Mesenchymal stem cell (in vitro differentiated cells and primary cell): ENCODE data around the gene URB1.

ENCODE experiments used
- DNase-seq: peaks from one replicate; pipeline ENCODE4 v3.0.0-alpha.2; 2013
- H2AFZ ChIP-seq: one replicate; pipeline ENCODE4 v1.6.1; 2013; ENCODE audit warnings: low read depth, mild to moderate bottlenecking, control low read depth, inconsistent platforms, low read length, moderate library complexity
- H2AK5ac ChIP-seq: 2 replicates; pipeline ENCODE4 v1.6.1; 2013; ENCODE audit warnings: low read length, moderate library complexity, mild to moderate bottlenecking, inconsistent platforms; ENCODE audit not compliant: severe bottlenecking
- H2BK120ac ChIP-seq: one replicate; pipeline ENCODE4 v1.6.1; 2013; ENCODE audit warnings: low read depth, mild to moderate bottlenecking, inconsistent platforms, low read length, moderate library complexity
- H2BK12ac ChIP-seq, 2 experiments: one replicate each; pipeline ENCODE4 v1.6.1; 2013; ENCODE audit warnings: inconsistent platforms in 2 of 2, low read length in 2 of 2, mild to moderate bottlenecking in 2 of 2, moderate library complexity in 2 of 2, control low read depth in 1 of 2
- H2BK15ac ChIP-seq: one replicate; pipeline ENCODE4 v1.6.1; 2013; ENCODE audit warnings: mild to moderate bottlenecking, low read depth, inconsistent platforms; ENCODE audit not compliant: poor library complexity, severe bottlenecking
- H2BK5ac ChIP-seq: 2 replicates; pipeline ENCODE4 v1.6.1; 2013; ENCODE audit warnings: low read depth, mild to moderate bottlenecking, low read length, control low read depth, inconsistent platforms; ENCODE audit not compliant: poor library complexity, severe bottlenecking
- H3K14ac ChIP-seq, 2 experiments: one replicate each; pipeline ENCODE4 v1.6.1; 2013; ENCODE audit warnings: inconsistent platforms in 2 of 2, low read length in 2 of 2, control low read depth in 1 of 2, mild to moderate bottlenecking in 1 of 2, moderate library complexity in 1 of 2
- H3K18ac ChIP-seq, 2 experiments: one replicate each; pipeline ENCODE4 v1.6.1; 2013; ENCODE audit warnings: inconsistent platforms in 2 of 2, low read length in 2 of 2, control low read depth in 1 of 2, low read depth in 1 of 2, mild to moderate bottlenecking in 1 of 2
- H3K23ac ChIP-seq, 2 experiments: one replicate each; pipeline ENCODE4 v1.6.1; 2013; ENCODE audit warnings: inconsistent platforms in 2 of 2, low read length in 2 of 2, mild to moderate bottlenecking in 2 of 2, moderate library complexity in 2 of 2, control low read depth in 1 of 2
- H3K27ac ChIP-seq: 2 replicates; pipeline ENCODE4 v1.5.1; 2013; ENCODE audit warnings: mild to moderate bottlenecking, moderate library complexity, low read length, control low read depth, inconsistent platforms; ENCODE audit not compliant: poor library complexity, severe bottlenecking
- H3K27me3 ChIP-seq, 2 experiments: 2 replicates each; pipeline versions ENCODE4 v1.6.1 to v1.7.0; 2013; ENCODE audit warnings: low read length in 2 of 2, mild to moderate bottlenecking in 2 of 2, moderate library complexity in 2 of 2, control low read depth in 1 of 2, inconsistent platforms in 1 of 2; ENCODE audit not compliant: control insufficient read depth in 1 of 2, insufficient read depth in 1 of 2
- H3K36me3 ChIP-seq, 2 experiments: 2 replicates each; pipeline versions ENCODE4 v1.6.1 to v1.7.0; 2013; ENCODE audit warnings: low read length in 2 of 2, control low read depth in 1 of 2, inconsistent platforms in 1 of 2, low read depth in 1 of 2, mild to moderate bottlenecking in 1 of 2; ENCODE audit not compliant: insufficient read depth in 2 of 2, control insufficient read depth in 1 of 2
- H3K4ac ChIP-seq, 2 experiments: one replicate each; pipeline ENCODE4 v1.6.1; 2013; ENCODE audit warnings: inconsistent platforms in 2 of 2, low read length in 2 of 2, mild to moderate bottlenecking in 2 of 2, moderate library complexity in 2 of 2, control low read depth in 1 of 2, low read depth in 1 of 2
- H3K4me1 ChIP-seq: 2 replicates; pipeline ENCODE4 v1.6.1; 2013; ENCODE audit warnings: low read depth, low read length, control low read depth; ENCODE audit not compliant: control insufficient read depth, insufficient read depth
- H3K4me2 ChIP-seq: 2 replicates; pipeline ENCODE4 v1.6.1; 2013; ENCODE audit warnings: low read length, mild to moderate bottlenecking, inconsistent platforms; ENCODE audit not compliant: poor library complexity, severe bottlenecking
- H3K4me3 ChIP-seq, 2 experiments: 2 replicates each; pipeline versions ENCODE4 v1.5.1 to v1.7.0; 2013; ENCODE audit warnings: low read length in 2 of 2, mild to moderate bottlenecking in 2 of 2, control low read depth in 1 of 2, low read depth in 1 of 2; ENCODE audit not compliant: insufficient read depth in 1 of 2
- H3K79me1 ChIP-seq: replicated peaks from 2 replicates; pipeline ENCODE4 v1.6.1; 2013; ENCODE audit warnings: mild to moderate bottlenecking, control low read depth, low read length, inconsistent platforms; ENCODE audit not compliant: poor library complexity, severe bottlenecking
- H3K9ac ChIP-seq: 2 replicates; pipeline ENCODE4 v1.7.0; 2013; ENCODE audit warnings: mild to moderate bottlenecking, low read length, moderate library complexity
- H3K9me3 ChIP-seq: 2 replicates; pipeline ENCODE4 v1.7.0; 2013; ENCODE audit warnings: mild to moderate bottlenecking, low read length; ENCODE audit not compliant: control insufficient read depth
- H4K8ac ChIP-seq: one replicate; pipeline ENCODE4 v1.6.1; 2013; ENCODE audit warnings: inconsistent platforms, mild to moderate bottlenecking, low read length, moderate library complexity
- H4K91ac ChIP-seq: one replicate; pipeline ENCODE4 v1.6.1; 2013; ENCODE audit warnings: mild to moderate bottlenecking, low read length, inconsistent platforms
- WGBS: methylation state at CpG from one replicate; pipeline ENCODE4 v1.1.7; 2013; ENCODE audit warnings: mixed read lengths; 5-methylcytosine and 5-hydroxymethylcytosine counted together

Gene URB1

DNA sequence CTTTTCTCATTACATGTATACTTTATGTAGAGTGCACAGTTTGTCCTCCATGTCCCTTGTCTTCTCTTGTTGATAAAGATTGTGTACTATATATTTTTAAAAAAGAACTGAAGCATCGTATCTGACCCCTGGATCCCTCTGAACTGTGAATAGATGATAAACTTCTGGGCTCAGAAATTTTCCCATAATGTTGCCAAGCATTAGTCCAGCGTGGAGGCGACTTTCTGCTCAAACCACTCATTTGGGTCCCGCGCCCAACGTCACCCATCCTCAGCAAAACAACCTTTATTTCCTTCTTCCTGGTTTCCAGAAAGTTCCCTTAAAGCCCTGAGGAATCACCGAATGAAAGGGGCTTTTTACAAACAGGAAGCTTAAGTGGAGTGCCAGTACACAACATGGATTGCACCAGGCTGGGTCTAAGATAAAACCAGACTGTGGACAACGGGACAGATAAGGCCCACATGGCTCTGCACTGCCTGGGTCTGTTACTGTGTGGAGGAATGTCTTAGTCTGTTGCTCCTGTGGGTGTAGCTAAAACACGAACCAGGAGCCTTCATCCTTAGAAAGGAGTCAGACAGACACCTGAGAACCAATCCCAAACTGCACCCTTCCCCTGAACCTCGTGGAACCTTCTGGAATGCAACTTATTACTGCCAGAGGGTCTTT, 35.3 kb upstream of the URB1 start:
- Histone ChIP-seq H3K9ac (no peak overlapping the region), H2BK5ac (no peak overlapping the region), H4K8ac (no peak overlapping the region), H2BK12ac (no peak overlapping the region), H2AK5ac (no peak overlapping the region), H3K14ac (no peak overlapping the region), H2BK15ac (no peak overlapping the region), H3K4me2 (no peak overlapping the region), H3K9me3 (no peaks in the 10 kb centered on the region), H3K23ac (no peak overlapping the region), H3K4me1 (no peaks in the 10 kb centered on the region), H3K18ac (no peak overlapping the region), H3K4me3 (no peak overlapping the region), H3K79me1 (no peaks in the 10 kb centered on the region), H3K4ac (no peak overlapping the region), H4K91ac (no peak overlapping the region), H3K27ac (no peak overlapping the region), H3K27me3 (peaks cover 0 to 9% of the 10 kb centered on the region in 2 experiments), H3K36me3 (no peaks in the 10 kb centered on the region), H2BK120ac (no peak overlapping the region), H2AFZ (no peak overlapping the region)
- 71% methylated on average over 8 of the region's 10 CpGs for WGBS
- no peak for DNase-seq

DNA sequence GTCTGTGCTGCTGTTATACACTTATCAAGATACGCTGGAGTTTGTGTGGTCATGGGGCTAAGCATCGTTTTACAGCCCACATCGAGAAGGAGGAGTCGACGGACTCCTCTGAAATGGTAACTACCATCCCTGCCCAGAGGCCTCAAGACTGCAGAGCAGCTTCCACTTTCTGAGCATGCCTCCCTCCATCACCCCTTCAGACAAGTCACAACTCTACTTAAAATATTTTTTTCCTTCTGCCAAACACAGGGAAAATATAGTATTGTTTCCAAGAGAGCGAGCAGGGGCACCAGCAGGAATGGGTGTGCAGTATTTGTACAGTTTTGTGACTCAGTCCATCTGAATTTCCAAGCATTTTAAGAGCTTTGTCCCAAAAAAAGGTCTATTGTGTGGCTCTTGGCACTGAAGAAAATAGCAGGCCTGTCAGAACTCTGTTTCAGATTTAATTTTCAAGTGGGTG, 33.8 kb upstream of the URB1 start:
- Histone ChIP-seq H3K9ac (peak overlapping the region; percentile 5), H3K23ac (no peak overlapping the region), H2BK12ac (no peak overlapping the region), H4K8ac (no peak overlapping the region), H2AK5ac (no peak overlapping the region), H2BK5ac (no peak overlapping the region), H3K36me3 (no peaks in the 10 kb centered on the region), H3K4me2 (no peak overlapping the region), H2BK15ac (no peak overlapping the region), H3K4me3 (no peak overlapping the region), H3K79me1 (no peaks in the 10 kb centered on the region), H3K14ac (no peak overlapping the region), H3K4ac (no peak overlapping the region), H2BK120ac (no peak overlapping the region), H3K18ac (no peak overlapping the region), H3K4me1 (no peaks in the 10 kb centered on the region), H3K27me3 (peaks cover 0 to 9% of the 10 kb centered on the region in 2 experiments), H3K9me3 (peaks cover 7% of the 10 kb centered on the region), H2AFZ (no peak overlapping the region), H3K27ac (no peak overlapping the region), H4K91ac (no peak overlapping the region)
- 80% methylated on average over 6 of the region's 6 CpGs for WGBS
- no peak for DNase-seq

DNA sequence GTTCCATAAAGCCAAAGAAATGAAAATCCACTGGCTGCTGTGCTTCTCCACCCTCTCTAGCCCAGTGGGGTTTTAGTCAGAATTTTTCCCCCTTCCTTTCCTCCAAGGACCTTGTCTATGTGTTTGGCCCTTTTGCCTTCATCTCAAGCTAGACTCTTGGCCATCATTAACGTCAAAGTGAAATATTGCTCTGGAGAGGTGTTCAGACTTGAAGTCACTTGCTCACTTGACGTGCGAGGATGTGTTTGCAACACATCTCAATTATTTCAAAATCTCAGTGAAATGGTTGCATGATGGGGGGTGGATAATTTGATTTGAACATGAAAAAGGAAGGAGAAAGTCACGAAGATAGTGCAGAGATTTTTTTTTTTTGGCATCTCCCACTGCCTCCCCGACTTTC, 33.3 kb upstream of the URB1 start:
- no peak overlapping the region for H2BK15ac ChIP-seq
- H3K14ac ChIP-seq = no peak overlapping the region
- no peak overlapping the region for H4K8ac ChIP-seq
- no peak overlapping the region for H3K4ac ChIP-seq
- no peak overlapping the region for H2BK5ac ChIP-seq
- H2BK12ac ChIP-seq = no peak overlapping the region
- WGBS = 74% methylated on average over 3 of the region's 5 CpGs
- H3K27ac ChIP-seq = no peak overlapping the region
- H3K4me3 ChIP-seq = no peak overlapping the region
- H3K27me3 ChIP-seq = peaks cover 0 to 9% of the 10 kb centered on the region in 2 experiments
- no peak overlapping the region for H3K9ac ChIP-seq
- peaks cover 11% of the 10 kb centered on the region for H3K9me3 ChIP-seq
- no peak overlapping the region for H2BK120ac ChIP-seq
- no peaks in the 10 kb centered on the region for H3K36me3 ChIP-seq
- no peaks in the 10 kb centered on the region for H3K4me1 ChIP-seq
- H3K4me2 ChIP-seq = no peak overlapping the region
- no peaks in the 10 kb centered on the region for H3K79me1 ChIP-seq
- H3K23ac ChIP-seq = no peak overlapping the region
- H4K91ac ChIP-seq = no peak overlapping the region
- H3K18ac ChIP-seq = no peak overlapping the region
- no peak overlapping the region for H2AFZ ChIP-seq
- no peak for DNase-seq
- H2AK5ac ChIP-seq = no peak overlapping the region

DNA sequence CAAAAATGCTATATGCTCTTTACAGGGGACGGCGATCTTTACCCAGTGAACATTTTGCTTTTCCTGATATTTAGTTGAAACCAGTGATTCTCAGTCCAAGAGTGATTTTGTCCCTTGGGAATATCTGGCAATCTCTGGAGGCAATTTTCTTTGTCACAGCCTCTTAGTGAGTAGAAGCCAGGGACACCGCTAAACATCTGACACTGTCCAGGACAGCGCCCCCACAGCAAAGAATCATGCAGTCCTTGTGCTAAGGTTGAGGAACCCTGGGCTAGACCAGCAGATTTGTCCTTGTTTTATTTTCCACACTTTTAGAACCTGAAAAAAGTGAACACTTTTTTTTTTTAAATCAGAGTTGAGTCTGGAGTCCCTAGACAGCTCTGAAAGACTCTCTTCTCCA, 32.8 kb upstream of the URB1 start:
- Histone ChIP-seq H3K9ac (no peak overlapping the region), H3K4me1 (no peaks in the 10 kb centered on the region), H3K4me2 (no peak overlapping the region), H2BK120ac (no peak overlapping the region), H4K8ac (no peak overlapping the region), H3K4ac (no peak overlapping the region), H2BK15ac (no peak overlapping the region), H3K79me1 (no peaks in the 10 kb centered on the region), H3K9me3 (peaks cover 11% of the 10 kb centered on the region), H3K27ac (no peak overlapping the region), H2BK5ac (no peak overlapping the region), H3K23ac (no peak overlapping the region), H3K27me3 (peaks cover 0 to 9% of the 10 kb centered on the region in 2 experiments), H3K14ac (no peak overlapping the region), H3K36me3 (no peaks in the 10 kb centered on the region), H4K91ac (no peak overlapping the region), H3K18ac (no peak overlapping the region), H3K4me3 (no peak overlapping the region), H2AFZ (no peak overlapping the region), H2BK12ac (no peak overlapping the region), H2AK5ac (no peak overlapping the region)
- DNase-seq = no peak
- WGBS = 93% methylated on average over 4 of the region's 4 CpGs
